ENCODE measurements around the gene CBLN3.
A peak's percentile ranks its signal among the peaks of the same experiment; 100 is the strongest.

Gene CBLN3

GRCh38 chr14:24422694-24423601, 6.5 kb downstream of the CBLN3 start:
- FAIRE-seq = no peak

GRCh38 chr14:24422261-24422660, 7.2 kb downstream of the CBLN3 start:
- FAIRE-seq = no peak

- no peak for FAIRE-seq
Observed at GRCh38 chr14:24418492-24418873, 11.0 kb downstream of the CBLN3 start.

GRCh38 chr14:24417832-24418491, 11.5 kb downstream of the CBLN3 start:
- FAIRE-seq = no peak

GRCh38 chr14:24416932-24417619, 12.4 kb downstream of the CBLN3 start:
- FAIRE-seq = no peak

GRCh38 chr14:24416254-24416931, 13.1 kb downstream of the CBLN3 start:
- FAIRE-seq = no peak

GRCh38 chr14:24415421-24416253, 13.8 kb downstream of the CBLN3 start:
- no peak for FAIRE-seq

- no peak for FAIRE-seq
Observed at GRCh38 chr14:24414732-24415420, 14.6 kb downstream of the CBLN3 start.

- no peak for FAIRE-seq
Observed at GRCh38 chr14:24414077-24414476, 15.4 kb downstream of the CBLN3 start.

GRCh38 chr14:24411443-24412389, 17.8 kb downstream of the CBLN3 start:
- FAIRE-seq = peak; percentile 79

GRCh38 chr14:24409956-24410355, 19.5 kb downstream of the CBLN3 start:
- FAIRE-seq = no peak

- no peak for FAIRE-seq
Observed at GRCh38 chr14:24409192-24409591, 20.3 kb downstream of the CBLN3 start.

GRCh38 chr14:24408764-24409163, 20.7 kb downstream of the CBLN3 start:
- no peak for FAIRE-seq

GRCh38 chr14:24407608-24408325, 21.7 kb downstream of the CBLN3 start:
- no peak for FAIRE-seq

- FAIRE-seq = no peak
Observed at GRCh38 chr14:24406416-24406815, 23.1 kb downstream of the CBLN3 start.

GRCh38 chr14:24404814-24405213, 24.7 kb downstream of the CBLN3 start:
- no peak for FAIRE-seq

- FAIRE-seq = no peak
Observed at GRCh38 chr14:24403294-24403998, 26.0 kb downstream of the CBLN3 start.

- FAIRE-seq = no peak
Observed at GRCh38 chr14:24401810-24402702, 27.4 kb downstream of the CBLN3 start.
